ENCODE measurements around the gene UST. TPM values are rescaled to one million over a fixed set of nuclear protein-coding genes. Genes with fewer than 3 reads are reported as not detected.

Gene UST
- total RNA-seq, 1 donor from 2014 or later, result 17.1 TPM

- no peak for DNase-seq (ENCODE audit: low spot score)
- no peaks in the 10 kb centered on the region for H3K9me3 Mint-ChIP-seq (ENCODE audit: low read depth)
- TF ChIP-seq, protein P1, sequence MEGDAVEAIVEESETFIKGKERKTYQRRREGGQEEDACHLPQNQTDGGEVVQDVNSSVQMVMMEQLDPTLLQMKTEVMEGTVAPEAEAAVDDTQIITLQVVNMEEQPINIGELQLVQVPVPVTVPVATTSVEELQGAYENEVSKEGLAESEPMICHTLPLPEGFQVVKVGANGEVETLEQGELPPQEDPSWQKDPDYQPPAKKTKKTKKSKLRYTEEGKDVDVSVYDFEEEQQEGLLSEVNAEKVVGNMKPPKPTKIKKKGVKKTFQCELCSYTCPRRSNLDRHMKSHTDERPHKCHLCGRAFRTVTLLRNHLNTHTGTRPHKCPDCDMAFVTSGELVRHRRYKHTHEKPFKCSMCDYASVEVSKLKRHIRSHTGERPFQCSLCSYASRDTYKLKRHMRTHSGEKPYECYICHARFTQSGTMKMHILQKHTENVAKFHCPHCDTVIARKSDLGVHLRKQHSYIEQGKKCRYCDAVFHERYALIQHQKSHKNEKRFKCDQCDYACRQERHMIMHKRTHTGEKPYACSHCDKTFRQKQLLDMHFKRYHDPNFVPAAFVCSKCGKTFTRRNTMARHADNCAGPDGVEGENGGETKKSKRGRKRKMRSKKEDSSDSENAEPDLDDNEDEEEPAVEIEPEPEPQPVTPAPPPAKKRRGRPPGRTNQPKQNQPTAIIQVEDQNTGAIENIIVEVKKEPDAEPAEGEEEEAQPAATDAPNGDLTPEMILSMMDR (IDR thresholded peaks at IDR 0.05), result no peak
- no peaks in the 10 kb centered on the region for H3K36me3 Mint-ChIP-seq (ENCODE audit: low read depth)
- no peak overlapping the region for H3K4me3 Mint-ChIP-seq (ENCODE audit: unreplicated experiment)
- H3K27ac Mint-ChIP-seq (ENCODE audit: unreplicated experiment), result no peak overlapping the region
- no peaks in the 10 kb centered on the region for H3K4me1 Mint-ChIP-seq (ENCODE audit: low read depth)
- H3K27me3 Mint-ChIP-seq (ENCODE audit: low read depth), result no peaks in the 10 kb centered on the region
These were observed 10.8 kb upstream of the UST start for GRCh38 chr6:148735989-148736388.

GRCh38 chr6:148736774-148737412, 9.9 kb upstream of the UST start:
- H3K4me3 Mint-ChIP-seq (ENCODE audit: unreplicated experiment), result no peak overlapping the region
- H3K9me3 Mint-ChIP-seq (ENCODE audit: low read depth), result no peaks in the 10 kb centered on the region
- H3K27ac Mint-ChIP-seq (ENCODE audit: unreplicated experiment), result no peak overlapping the region
- no peak for DNase-seq (ENCODE audit: low spot score)
- H3K36me3 Mint-ChIP-seq (ENCODE audit: low read depth), result no peaks in the 10 kb centered on the region
- TF ChIP-seq, protein P1 (IDR thresholded peaks at IDR 0.05), result no peak
- H3K4me1 Mint-ChIP-seq (ENCODE audit: low read depth), result no peaks in the 10 kb centered on the region
- H3K27me3 Mint-ChIP-seq (ENCODE audit: low read depth), result no peaks in the 10 kb centered on the region

- TF ChIP-seq, protein P1 (IDR thresholded peaks at IDR 0.05), result no peak
- no peak for DNase-seq (ENCODE audit: low spot score)
- Mint-ChIP-seq H3K27me3 (ENCODE audit: low read depth) (no peaks in the 10 kb centered on the region), H3K4me1 (ENCODE audit: low read depth) (no peaks in the 10 kb centered on the region), H3K27ac (ENCODE audit: unreplicated experiment) (no peak overlapping the region), H3K36me3 (ENCODE audit: low read depth) (no peaks in the 10 kb centered on the region), H3K9me3 (ENCODE audit: low read depth) (no peaks in the 10 kb centered on the region), H3K4me3 (ENCODE audit: unreplicated experiment) (no peak overlapping the region)
These were observed 9.0 kb upstream of the UST start for GRCh38 chr6:148737806-148738205.

GRCh38 chr6:148738946-148739821, 7.6 kb upstream of the UST start:
- Mint-ChIP-seq H3K36me3 (ENCODE audit: low read depth) (no peaks in the 10 kb centered on the region), H3K27me3 (ENCODE audit: low read depth) (no peaks in the 10 kb centered on the region), H3K9me3 (ENCODE audit: low read depth) (no peaks in the 10 kb centered on the region), H3K4me1 (ENCODE audit: low read depth) (peaks cover 3% of the 10 kb centered on the region), H3K4me3 (ENCODE audit: unreplicated experiment) (no peak overlapping the region), H3K27ac (ENCODE audit: unreplicated experiment) (no peak overlapping the region)
- TF ChIP-seq, protein P1 (IDR thresholded peaks at IDR 0.05), result no peak
- DNase-seq (ENCODE audit: low spot score), result no peak

DNA sequence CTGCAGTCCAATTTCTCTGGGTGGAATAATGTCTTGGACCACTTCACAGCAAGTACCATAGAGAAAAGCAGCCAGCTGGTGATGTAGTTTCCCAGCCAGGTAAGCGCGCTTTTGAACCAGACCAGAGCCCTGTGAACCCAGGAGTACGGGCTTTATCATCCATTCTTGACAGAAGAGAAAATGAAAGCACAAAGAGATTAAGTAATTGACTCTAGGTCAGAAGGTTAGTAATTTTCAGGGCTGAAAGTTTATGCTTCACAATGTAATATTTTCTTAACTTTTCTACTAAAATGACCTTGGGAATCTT, 7.1 kb upstream of the UST start:
- Mint-ChIP-seq H3K27me3 (ENCODE audit: low read depth) (no peaks in the 10 kb centered on the region), H3K4me3 (ENCODE audit: unreplicated experiment) (no peak overlapping the region), H3K4me1 (ENCODE audit: low read depth) (peaks cover 3% of the 10 kb centered on the region), H3K36me3 (ENCODE audit: low read depth) (no peaks in the 10 kb centered on the region), H3K9me3 (ENCODE audit: low read depth) (no peaks in the 10 kb centered on the region), H3K27ac (ENCODE audit: unreplicated experiment) (no peak overlapping the region)
- TF ChIP-seq, protein P1 (IDR thresholded peaks at IDR 0.05), result no peak
- DNase-seq (ENCODE audit: low spot score), result no peak
